GM21737 (cell line): Measurements from ENCODE around the gene VTCN1.
"Not testable (repeated sequence)": the region's sequence is repeated elsewhere in the genome, so short reads cannot be mapped to it uniquely, and the experiment has no call there.

ENCODE experiments used
- ATAC-seq: cut with Tn5 transposase; IDR thresholded peaks from one replicate; pipeline ENCODE4 v1.9.1; 2021; ENCODE audit warnings: mild to moderate bottlenecking, moderate library complexity; ENCODE audit not compliant: unreplicated experiment

The VTCN1 gene

GRCh38 chr1:117101858-117102257 lies 108.9 kb downstream of the VTCN1 start:
- ATAC-seq: not testable (repeated sequence)

GRCh38 chr1:117101334-117101733 lies 109.4 kb downstream of the VTCN1 start:
- ATAC-seq: no peak

GRCh38 chr1:117098287-117098890 lies 112.3 kb downstream of the VTCN1 start:
- no peak for ATAC-seq

- no peak for ATAC-seq
Measured at GRCh38 chr1:117097443-117097842, 113.3 kb downstream of the VTCN1 start.

- no peak for ATAC-seq
Measured at GRCh38 chr1:117096951-117097408, 113.7 kb downstream of the VTCN1 start.

GRCh38 chr1:117094841-117095604 lies 115.7 kb downstream of the VTCN1 start:
- ATAC-seq: no peak

GRCh38 chr1:117093870-117094621 lies 116.7 kb downstream of the VTCN1 start:
- ATAC-seq: no peak
